GM19099 (cell line): ENCODE measurements around the gene ARID5B.

Experiments
- POLR2A ChIP-seq: IDR thresholded peaks from 3 replicates; pipeline ENCODE4 v1.6.1; 2011; ENCODE audit warnings: low read depth; ENCODE audit not compliant: insufficient read length; ENCODE audit errors: extremely low read depth

ARID5B gene

GRCh38 chr10:62025134-62025794 lies 123.8 kb downstream of the ARID5B start:
- TF ChIP-seq POLR2A: no peak

GRCh38 chr10:62025901-62026879 lies 124.7 kb downstream of the ARID5B start:
- TF ChIP-seq POLR2A: no peak

GRCh38 chr10:62027841-62028501 lies 126.5 kb downstream of the ARID5B start:
- no peak for TF ChIP-seq POLR2A

GRCh38 chr10:62029401-62029800 lies 127.9 kb downstream of the ARID5B start:
- no peak for TF ChIP-seq POLR2A

GRCh38 chr10:62031507-62031906 lies 130.0 kb downstream of the ARID5B start:
- TF ChIP-seq POLR2A: no peak

- no peak for TF ChIP-seq POLR2A
Measured at GRCh38 chr10:62033125-62033524, 131.6 kb downstream of the ARID5B start.

- TF ChIP-seq POLR2A: no peak
Measured at GRCh38 chr10:62034096-62034640, 132.7 kb downstream of the ARID5B start.

- no peak for TF ChIP-seq POLR2A
Measured at GRCh38 chr10:62036186-62037081, 134.9 kb downstream of the ARID5B start.

GRCh38 chr10:62037166-62037831 lies 135.8 kb downstream of the ARID5B start:
- TF ChIP-seq POLR2A: no peak

- no peak for TF ChIP-seq POLR2A
Measured at GRCh38 chr10:62037890-62038608, 136.6 kb downstream of the ARID5B start.

GRCh38 chr10:62038609-62039190 lies 137.2 kb downstream of the ARID5B start:
- no peak for TF ChIP-seq POLR2A

- TF ChIP-seq POLR2A: no peak
Measured at GRCh38 chr10:62039954-62040353, 138.5 kb downstream of the ARID5B start.

GRCh38 chr10:62040881-62041280 lies 139.4 kb downstream of the ARID5B start:
- no peak for TF ChIP-seq POLR2A
